HG02623 (cell line): ENCODE measurements around the gene RTN4.
"Not testable (repeated sequence)": the region's sequence is repeated elsewhere in the genome, so short reads cannot be mapped to it uniquely, and the experiment has no call there.

Source experiments
- ATAC-seq: cut with Tn5 transposase; IDR thresholded peaks from one replicate; pipeline ENCODE4 v1.9.1; 2021; ENCODE audit warnings: moderate library complexity; ENCODE audit not compliant: unreplicated experiment

Gene RTN4

DNA sequence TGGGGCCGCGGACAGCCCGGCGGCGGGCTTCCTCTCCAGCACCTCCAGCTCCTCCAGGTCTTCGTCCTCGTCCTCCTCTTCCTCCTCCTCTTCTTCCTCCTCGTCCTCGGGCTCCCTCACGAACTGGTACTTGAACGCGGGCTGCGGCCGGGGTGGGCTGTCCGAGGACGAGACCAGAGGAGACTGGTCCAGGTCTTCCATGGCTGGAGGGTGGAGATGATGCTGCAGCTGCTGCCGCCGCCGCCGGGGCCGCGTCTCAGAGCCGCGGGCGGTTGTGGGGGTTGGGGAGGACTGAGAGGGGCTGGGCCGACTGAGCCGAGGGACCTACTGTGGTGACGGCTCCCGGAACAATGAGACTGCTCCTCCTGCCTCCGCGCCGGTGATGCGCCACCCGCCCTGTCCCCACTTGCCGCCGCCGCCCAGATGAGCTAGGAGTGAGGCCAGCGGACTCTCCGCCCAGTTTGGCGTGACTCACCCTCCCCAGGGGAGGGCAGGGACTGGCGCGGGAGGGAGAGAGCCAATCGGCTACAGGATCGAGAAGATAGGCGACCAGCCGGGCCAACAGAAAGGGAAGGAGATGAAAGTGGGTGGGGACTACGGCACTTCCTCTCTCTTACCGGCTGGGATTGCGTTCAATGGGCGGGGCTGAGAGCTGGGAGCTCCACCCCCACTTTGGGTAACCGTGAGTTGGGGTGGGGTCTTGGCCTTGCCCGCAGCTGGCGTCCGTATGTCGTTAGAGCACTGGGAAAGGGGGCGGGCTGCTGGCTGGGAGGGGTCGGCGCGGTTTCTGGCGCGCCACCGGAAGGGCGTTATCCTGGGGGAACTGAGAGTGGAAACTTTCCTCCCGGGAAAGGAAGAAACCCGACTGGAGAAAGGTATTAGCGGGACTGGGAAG, at the start of gene RTN4:
RTN4 (minus strand) TSS at position 352 of the 895 bp plus-strand sequence; CDS start at position 201, 151 bp downstream.
- ATAC-seq, result peak; percentile 85

- ATAC-seq, result no peak
These were observed 49.2 kb upstream of the RTN4 start for GRCh38 chr2:55099493-55099877.

DNA sequence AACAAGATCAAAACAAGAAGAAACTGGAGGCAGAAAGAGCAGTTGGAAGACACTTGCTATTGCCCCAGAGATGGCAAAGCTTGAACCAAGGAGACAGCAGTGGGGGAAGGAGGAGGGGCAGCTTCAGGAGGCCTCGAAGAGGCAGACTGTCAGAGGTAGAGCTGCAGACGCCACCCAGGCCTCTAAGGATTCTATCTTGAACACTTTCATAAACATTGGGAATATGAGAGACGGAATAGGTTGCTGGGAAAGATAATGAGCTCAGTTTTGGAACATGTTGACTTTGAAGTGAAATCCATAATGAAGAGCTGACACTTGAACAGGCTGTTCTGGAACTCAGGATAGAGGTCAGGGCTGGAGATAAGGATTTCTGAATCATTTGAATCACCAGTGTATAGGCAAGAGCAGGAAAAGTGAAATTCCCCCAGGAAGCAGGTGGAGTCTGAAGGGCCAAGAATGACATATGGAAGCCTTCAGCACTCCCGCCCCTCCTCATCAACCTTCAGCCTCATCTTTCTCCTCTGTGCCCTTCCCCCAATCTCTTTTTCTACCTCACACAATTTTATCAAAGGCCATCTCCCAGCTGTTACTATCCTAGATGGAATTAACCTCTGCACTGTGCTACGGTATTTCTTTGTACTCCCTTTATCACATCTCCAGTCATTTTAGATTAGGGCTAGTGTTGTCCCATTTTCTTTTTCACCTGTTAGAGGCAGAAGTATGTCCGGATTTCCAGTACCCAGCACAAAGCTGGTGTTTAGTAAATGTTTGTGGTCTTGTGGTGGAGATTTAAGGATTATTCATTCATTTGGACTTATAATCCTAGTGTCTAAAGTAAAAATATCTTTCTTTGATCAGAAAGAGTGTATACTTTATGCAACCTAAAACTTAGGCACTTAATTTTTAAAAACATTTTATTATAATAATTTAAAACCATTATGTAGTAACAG, 47.5 kb upstream of the RTN4 start:
- ATAC-seq, result no peak

GRCh38 chr2:55097082-55097460, 46.8 kb upstream of the RTN4 start:
- ATAC-seq, result no peak

- no peak for ATAC-seq
These were observed 46.3 kb upstream of the RTN4 start for GRCh38 chr2:55096586-55096985.

- ATAC-seq, result no peak
These were observed 43.1 kb upstream of the RTN4 start for GRCh38 chr2:55093381-55093780.

- ATAC-seq, result no peak
These were observed 42.2 kb upstream of the RTN4 start for GRCh38 chr2:55092439-55092838.

DNA sequence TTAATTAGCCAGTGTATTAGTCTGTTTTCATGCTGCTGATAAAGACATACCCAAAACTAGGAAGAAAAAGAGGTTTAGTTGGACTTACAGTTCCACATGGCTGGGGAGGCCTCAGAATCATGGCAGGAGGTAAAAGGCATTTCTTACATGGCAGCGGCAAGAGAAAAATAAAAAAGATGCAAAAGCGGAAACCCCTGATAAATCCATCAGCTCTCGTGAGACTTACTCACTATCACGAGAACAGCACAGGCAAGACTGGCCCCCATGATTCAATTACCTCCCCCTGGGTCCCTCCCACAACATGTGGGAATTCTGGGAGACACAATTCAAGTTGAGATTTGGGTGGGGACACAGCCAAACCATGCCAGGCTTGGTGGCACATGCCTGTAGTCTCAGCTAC, 41.4 kb upstream of the RTN4 start:
- not testable (repeated sequence) for ATAC-seq

- no peak for ATAC-seq
These were observed 40.5 kb upstream of the RTN4 start for GRCh38 chr2:55090702-55091101.

DNA sequence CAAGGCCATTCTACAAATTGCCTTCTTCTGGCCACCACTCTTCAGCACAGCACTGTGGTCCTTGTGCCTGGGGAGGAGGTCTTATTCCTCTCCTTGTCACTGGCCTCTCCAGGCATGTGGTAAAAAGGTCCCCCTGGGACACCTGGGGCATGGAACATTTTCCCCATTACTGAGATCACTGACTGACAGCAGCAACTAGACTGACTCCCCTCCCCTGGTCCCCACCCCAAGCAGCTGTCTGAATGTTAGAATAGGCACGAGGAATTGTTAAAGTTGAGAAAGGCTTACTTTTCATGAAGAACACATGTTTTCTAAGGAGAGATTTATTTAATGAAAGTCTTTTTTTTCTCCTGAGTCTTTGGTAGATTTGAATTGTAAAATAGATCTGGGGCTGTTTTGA, 39.5 kb upstream of the RTN4 start:
- no peak for ATAC-seq

- ATAC-seq, result no peak
These were observed 38.1 kb upstream of the RTN4 start for GRCh38 chr2:55088400-55088799.

DNA sequence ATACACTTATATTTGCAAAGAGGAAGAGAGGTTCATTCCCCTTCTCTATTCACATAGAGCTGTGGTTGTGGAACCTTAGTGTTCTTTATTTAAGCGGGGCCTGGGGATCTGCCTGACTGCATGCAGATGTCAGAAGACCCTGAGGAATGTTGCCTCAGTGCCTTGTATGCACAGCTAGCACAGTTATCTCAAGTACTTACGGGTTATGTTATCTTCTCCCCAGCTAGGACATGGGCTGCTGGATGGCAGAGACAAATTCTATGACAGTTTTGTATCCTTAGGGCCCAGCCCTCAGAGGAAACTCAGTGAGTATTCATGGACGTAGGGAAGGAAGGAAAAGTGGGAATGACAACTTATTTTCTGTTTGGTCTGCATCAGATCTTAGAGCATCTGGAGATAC, 37.7 kb upstream of the RTN4 start:
- no peak for ATAC-seq

- ATAC-seq, result no peak
These were observed 37.2 kb upstream of the RTN4 start for GRCh38 chr2:55087501-55087900.

DNA sequence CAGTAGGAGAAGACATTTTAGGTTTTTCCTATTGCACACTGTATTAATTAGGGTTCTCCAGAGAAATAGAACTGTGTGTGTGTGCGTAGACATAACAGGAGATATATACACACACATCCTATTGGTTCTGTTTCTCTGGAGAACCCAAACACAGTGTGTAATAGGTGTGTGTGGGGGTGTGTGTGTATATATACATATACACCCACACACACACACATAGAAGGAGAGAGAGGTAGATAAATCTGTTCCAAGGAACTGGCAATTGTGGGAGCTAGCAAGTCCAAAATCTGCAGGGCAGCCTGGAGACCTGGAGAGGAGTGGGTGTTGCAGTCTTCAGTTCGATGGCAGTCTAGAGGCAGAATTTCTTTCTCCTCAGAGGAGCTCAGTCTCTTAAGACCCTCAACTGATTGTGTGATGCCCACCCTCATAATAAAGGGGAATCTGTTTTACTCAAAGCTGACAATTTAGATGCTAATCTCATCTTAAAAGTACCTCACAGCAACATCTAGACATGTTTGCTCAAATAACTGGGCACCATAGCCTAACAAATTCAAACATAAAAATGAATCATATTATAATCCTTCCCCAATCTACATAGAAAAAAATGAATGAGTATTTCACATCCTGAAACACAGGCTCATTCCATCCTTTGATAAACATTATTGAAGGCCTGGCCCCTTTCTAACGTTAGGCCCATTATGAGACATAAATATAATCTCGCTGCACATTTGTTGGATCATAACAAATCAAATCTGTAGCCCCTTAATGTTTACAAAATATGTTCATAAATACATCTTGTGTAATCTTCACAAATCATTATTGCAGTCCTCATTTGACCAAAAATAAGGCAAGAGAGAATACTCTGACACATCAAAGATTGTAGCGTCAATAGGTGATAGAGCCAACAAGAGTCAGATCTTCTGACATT, 35.1 kb upstream of the RTN4 start:
- no peak for ATAC-seq

DNA sequence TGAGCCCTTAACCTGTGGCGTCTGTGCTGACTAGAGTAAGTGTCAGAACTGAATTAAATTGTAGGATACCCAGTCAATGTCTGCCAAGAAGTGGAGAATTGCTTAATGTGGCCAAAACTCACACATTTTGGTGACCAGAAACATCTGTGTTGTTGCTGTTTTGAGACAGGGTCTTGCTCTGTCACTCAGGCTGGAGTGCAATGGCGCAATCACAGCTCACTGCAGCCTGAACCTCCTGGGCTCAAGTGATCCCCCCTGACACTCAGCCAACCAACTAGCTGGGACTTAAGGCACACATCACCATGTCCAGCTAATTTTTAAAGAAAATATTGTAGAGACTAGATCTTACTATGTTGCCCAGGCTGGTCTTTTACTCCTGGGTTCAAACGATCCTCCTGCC, 34.4 kb upstream of the RTN4 start:
- no peak for ATAC-seq

GRCh38 chr2:55080204-55080738, 30.0 kb upstream of the RTN4 start:
- ATAC-seq, result no peak

- no peak for ATAC-seq
These were observed 28.7 kb upstream of the RTN4 start for GRCh38 chr2:55078956-55079355.

DNA sequence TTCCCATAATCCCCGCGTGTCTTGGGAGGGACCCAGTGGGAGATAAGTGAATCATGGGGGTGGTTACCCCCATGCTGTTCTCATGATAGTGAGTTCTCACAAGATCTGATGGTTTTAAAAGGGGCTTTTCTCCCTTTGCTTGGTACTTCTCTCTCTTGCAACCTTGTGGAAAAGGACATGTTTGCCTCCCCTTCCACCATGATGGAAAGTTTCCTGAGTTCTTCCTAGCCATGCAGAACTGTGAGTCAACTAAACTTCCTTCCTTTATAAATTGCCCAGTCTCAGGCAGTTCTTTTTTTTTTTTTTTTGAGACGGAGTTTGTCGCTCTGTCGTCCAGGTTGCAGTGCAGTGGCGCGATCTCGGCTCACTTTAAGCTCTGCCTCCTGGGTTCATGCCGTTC, 26.5 kb upstream of the RTN4 start:
- ATAC-seq, result no peak

- not testable (repeated sequence) for ATAC-seq
These were observed 25.8 kb upstream of the RTN4 start for GRCh38 chr2:55076019-55076418.
